GM21786 (cell line): ENCODE results near the gene FAM3D.
A peak's percentile ranks its signal among the peaks of the same experiment; 100 is the strongest.

Experiments
- ATAC-seq: cut with Tn5 transposase; IDR thresholded peaks from one replicate; pipeline ENCODE4 v1.9.1; 2021; ENCODE audit not compliant: unreplicated experiment

Gene FAM3D

DNA sequence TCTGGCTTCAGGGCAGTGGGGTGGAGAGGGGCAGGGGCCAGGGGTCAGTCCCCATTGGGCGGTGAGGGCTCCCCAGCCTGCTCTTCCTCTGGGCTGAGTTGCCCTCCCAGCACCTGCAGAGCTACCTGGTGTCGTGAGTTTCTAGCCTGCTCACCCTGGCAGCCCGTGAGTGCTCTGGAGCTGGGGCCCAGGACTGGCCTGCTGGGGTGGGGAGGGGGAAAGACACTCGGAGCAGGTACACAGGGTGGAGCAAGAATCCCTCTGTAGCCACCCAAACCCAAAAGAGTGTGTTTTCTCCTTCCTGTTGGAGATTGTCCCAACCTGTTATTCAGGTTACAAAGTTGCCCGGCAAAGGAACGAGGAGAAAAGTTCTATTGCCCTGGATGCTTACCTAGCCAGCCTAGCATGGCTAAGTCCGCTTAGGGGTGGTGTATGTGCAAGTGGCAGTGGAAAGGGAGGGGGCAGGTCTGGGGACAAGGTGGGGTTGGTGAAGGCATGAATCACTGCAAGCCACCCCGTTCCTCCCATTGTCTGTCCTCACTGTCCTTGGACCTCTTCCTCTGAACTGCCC, 8.9 kb downstream of the FAM3D start:
- no peak for ATAC-seq

DNA sequence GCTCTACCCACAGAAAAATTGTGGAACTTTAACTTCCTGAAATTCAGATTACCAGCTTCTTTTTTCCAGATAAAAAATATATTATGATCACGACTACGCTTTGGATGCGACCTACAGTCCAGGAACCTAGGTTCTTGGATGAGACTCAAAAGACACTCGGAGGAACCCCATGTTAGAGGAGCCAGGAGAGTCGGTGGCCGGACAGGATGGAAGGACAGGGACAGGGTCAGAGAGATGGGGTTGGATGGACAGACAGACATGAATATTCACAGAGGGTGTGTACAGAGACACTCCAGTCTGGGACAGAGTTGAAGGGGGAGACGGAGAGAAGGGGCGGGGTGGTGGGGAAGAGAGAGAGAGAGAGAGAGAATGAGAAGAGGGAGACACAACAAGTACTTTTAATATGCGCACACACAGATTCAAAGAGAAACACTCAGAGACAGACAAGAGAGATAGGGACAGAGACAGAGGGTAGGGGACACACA, 9.5 kb downstream of the FAM3D start:
- no peak for ATAC-seq

DNA sequence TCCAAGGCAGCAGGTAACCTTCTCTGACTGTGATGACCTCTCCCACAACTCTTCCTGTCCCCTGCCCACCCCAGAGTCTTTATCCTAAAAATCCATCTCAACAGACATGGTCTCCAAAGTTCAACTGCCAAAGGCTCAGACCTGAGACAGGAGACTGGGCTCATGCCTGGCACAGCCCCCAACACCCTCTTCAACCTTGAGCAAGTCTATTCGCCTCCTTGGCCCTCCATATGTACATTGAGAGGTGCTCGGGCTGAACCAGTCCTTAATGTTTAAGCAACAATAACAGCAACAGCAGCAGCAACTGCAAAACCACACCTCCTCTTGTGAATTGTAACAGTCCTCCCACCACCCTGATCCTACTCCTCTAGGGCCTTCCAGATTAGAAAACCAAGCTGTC, 9.9 kb downstream of the FAM3D start:
- ATAC-seq: no peak

DNA sequence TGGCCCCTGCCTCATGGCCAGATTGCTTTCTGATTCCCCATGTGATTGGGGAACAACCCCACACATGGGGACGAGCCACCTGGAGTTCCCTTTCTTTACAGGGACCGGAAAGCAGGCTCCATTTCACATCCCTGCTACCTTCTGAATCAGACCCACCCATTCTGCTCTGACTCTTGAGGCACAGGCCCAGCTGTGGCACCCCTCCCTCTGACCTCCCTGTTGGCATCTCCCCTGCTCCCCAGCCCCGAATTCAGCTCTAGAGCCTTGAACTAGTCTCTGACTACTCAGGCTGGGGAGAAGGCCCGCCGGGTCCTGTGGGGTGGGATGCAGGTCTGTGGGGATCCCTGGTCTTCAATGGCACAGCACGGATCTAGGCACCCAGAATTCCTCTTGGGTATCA, 12.1 kb downstream of the FAM3D start:
- ATAC-seq: no peak

DNA sequence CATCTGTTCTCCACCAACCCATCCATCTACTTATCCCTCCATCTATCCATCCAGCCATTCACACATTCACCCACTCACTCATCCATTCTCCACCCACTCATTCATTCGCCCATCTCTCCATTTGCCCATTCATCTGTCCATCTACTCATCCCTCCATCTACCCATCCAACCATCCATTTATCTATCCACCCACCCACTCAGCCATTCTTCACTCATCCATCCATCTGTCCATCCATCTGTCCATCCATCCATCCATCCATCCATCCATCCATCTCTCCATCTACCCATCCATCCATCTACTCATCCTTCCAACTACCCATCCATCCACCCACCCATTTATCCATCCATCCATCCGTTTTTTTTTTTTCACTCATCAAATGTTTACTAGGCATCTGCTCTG, 13.9 kb downstream of the FAM3D start:
- no peak for ATAC-seq

DNA sequence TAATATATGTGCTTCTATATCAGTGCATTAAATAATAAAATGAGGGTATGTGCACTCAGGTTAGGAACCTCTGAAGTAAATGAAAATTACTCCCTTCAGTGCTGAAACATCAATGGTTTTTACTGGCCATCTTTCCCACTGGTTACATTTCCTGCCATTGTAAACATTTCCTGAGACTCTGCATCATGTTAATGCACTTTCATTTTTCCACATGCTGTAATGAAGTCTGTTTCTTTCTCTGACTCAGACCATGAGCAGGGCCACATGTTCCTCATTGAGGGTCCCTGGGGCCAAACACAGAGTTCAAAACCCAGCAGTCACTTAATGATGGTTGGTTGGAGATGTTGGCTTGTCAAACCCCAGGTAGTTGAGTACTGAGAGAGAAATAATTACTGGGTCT, 15.3 kb downstream of the FAM3D start:
- no peak for ATAC-seq

DNA sequence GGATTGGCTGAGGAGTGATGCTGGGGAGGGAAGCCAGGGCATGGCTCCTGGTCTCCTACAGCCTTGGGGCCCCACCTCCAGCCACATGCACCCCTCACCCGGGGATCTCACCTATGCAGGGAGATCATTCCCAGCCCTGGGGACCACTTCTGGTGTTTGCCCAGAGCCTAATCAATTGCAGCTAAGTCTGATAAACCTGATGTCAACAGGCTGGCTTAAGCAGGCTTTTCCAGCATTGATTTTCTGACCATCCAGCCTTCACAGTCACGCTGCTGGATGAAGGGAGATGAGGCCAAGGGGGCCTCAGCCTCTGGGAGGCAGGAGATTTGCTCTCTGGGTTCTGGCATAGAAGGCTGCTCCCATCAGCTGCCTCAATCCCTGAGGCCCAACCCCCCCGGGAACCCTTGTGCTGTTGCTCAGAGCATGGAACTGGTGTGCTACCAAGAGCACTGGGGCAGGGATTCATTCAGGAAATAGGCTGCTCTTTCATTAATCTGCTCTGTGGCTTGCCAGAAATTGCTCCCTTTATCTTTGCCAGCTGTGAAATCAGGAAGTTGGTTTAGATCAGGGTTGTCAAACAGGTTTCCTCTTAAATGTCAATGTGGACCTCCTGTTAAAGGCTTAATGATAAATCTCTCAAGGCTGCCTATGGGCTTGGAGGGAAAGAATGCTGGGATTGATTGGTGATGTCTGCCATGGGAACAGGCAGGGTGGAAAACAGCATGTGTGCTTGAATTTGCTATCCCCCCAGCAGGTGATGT, 19.0 kb downstream of the FAM3D start:
- no peak for ATAC-seq

DNA sequence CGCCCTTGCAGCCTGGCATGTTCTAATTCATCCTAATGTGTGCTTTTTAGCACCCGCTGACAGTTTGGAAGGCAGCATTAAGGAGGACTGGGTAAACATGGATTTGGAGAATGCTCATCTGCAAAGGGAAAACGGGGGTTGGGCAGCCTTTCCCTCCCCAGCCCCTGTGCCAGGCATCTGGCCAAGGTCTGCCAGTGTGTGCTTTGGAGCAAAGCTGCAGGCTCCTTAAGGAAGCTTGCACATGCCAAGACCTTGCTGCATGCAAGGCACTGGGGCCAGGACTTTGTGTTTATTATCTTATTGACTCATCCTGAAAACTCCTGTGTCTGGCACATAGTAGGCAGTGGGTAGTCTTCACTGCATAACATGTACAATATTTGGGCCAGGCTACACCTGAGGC, 20.1 kb downstream of the FAM3D start:
- ATAC-seq: no peak

DNA sequence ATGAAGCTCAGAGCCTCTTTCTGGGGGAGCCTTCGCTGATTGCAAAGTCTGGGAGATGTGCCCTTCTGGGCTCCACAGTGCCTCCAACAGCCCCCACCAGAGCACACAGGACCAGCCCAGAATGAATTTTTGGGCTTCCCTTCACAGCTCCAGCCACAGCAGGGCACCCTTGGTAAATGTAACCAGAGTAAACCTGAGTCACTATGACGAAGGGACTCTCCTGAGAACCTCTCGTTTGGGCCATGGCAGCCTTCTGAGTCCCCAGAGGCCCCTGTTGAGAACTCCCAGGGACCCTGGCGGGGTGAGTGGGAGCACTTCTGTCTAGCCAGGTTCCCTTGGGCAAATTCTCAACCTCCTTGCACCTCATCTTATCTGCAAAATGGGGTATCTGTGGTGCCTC, 20.8 kb downstream of the FAM3D start:
- ATAC-seq: no peak

DNA sequence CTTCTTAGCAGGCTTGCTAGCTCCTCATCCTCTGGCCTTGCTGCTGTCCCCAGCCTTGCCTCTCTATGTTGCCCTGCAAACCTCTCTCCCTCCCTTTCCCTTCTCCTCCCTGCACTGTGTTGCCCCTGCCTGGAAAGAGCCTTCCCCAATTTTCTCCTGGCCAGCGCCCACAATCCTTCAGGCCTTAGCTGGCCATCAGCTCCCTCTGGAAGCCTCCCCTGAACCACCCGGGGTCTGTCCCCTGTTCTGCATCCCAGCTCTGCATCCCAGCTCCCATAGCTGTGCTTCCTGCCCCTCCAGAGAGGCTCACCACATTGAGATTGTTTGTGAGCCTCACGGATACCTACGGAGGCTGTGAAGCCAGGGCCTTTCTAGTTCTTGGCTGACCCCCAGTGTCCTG, 23.7 kb downstream of the FAM3D start:
- no peak for ATAC-seq

DNA sequence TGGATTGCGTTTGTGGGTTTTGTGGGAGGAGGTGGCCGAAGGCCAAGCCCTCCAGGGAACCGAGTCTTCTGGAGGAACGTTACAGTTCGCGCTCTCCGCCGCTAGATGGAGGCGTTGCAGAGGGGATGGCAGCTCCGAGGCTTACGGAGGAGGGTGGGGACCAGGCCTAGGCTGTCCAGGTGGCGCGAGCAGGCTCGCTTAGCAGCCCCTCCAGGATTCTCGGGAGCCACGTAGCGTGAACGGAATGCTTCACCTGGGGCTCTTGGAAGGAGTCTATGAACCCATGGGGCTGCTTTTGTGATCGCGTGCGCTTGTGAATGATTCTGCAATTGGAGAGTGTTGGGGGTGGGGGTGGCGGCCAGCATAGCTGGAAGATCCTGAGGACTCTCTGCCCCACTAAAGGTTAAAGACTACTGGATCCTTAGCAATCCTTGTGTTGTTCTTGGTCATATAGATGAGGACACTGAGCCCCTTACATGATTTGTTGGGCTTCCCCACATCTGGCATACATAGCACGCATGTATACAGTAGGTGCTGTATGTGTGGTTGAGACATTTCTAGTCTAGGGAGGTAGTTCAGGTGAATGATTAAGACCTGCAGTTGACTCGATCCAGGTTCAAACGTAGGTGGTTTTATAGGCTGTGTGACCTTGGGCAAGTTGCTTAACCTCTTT, 25.7 kb downstream of the FAM3D start:
- peak; percentile 63 for ATAC-seq

DNA sequence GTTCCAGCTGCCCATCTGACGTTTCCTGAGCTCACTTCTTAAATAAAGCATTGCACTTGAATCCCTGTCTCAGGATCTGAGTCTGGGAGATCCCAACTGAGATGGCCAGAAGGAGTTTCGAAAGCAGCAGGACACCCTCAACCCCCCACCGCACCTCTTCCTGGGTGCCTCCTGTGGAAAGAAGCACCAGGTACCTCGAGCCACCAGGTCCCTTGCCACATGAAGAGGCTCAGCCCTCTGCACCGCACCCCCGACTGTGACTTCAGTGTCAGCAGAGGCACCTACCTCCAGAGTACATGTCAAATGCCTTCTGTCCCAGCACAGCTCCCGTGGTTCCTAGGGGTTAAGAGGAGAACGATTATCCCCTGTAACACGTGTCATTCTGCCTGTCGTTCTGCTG, 26.7 kb downstream of the FAM3D start:
- ATAC-seq: no peak

DNA sequence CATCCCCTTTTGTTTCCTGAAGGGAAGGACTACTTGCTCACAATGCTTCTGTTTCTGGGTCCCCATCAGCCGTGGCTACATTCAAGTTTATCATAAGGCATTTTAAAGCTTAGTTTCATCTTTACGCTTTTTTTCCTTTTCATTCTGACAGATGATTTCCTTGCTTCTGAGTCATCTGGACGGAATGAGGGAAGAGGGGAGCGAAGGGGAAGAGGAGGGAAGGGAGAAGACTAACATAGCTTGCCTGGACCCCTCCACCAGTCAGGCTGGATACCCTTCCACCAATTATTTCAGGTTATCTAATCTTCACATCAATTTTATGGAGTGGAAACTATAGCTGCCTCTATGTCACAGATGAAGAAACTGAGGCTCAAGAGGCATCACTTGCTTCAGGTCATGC, 27.6 kb downstream of the FAM3D start:
- ATAC-seq: no peak

DNA sequence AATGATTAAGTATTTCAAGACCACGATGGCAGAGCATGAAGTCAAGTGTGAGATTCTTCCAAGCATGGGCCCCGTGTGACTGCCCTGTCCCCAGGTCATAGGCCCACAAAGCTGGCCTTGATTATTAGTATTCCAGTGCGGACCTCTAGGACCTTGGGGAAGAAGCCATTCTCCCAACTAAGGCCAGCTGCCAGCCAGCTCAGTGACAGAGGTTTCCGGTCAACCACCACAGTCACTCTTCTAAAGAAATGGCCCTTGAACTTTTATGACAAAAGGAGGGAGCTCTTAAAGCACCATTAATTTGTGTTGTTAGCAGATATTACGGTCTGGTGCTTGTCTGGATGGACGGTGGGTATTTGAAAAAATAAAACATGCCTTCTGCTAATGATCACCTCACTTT, 28.0 kb downstream of the FAM3D start:
- no peak for ATAC-seq

DNA sequence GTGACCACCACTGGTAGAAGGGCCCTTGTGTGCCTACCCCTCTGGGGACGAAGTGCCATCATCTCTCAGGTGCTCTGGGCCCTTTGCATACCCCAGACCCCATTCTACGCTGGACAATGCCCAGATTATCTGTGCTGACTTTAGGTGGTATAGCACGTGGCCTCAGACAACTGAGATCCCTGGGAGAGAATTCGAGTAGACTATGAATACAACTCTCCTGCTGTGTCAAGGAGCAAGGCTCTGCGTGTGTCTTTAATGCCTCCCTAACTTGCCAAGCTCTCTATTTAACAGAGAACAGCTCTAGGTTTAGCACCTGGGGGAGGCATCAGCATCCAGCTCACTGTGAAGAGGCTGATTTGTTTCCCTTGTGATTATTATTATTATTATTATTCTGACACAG, 29.1 kb downstream of the FAM3D start:
- ATAC-seq: no peak

DNA sequence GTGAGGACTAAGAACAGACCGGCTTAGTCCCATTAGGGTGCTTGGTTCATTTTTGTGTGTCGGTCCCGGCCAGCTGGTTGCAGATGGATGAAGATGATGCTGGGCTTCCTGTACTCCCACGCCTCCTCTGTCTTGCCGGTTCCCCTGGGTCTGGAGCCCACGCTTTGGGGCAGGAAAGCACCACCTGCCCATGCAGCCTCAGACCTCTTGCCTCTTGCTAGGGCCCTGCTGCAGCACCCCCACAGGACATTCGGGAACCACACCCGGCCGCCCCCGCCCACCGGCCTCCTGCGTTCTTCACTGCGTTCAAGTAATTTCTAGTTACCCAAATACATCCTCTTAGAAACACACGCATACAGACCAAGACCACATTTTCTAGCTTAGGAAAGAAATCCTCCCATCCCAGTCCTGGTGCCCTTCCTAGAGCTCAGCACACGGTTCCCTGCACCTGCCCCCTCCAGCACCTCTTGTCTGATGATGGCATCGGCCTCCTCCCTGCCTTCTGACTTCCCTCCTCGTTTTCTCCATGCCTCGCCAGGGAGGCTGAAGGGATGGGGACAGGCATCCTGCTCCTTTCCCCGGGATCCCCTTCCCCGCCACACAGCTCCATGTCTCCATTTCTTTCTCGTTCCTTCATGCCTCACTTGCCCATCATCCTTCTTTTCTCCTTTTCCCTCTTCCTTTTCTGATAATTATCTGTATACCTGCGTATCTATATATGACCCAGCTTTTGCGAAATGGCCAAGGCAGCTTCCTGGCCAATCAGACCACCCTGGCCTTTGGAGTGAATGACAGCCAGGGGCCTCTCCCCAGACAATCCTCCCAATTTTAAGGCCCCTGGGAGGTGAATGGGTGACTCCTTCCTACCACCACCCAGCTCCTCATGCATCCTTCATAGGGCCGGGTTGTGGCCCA, 30.9 kb downstream of the FAM3D start:
- no peak for ATAC-seq

DNA sequence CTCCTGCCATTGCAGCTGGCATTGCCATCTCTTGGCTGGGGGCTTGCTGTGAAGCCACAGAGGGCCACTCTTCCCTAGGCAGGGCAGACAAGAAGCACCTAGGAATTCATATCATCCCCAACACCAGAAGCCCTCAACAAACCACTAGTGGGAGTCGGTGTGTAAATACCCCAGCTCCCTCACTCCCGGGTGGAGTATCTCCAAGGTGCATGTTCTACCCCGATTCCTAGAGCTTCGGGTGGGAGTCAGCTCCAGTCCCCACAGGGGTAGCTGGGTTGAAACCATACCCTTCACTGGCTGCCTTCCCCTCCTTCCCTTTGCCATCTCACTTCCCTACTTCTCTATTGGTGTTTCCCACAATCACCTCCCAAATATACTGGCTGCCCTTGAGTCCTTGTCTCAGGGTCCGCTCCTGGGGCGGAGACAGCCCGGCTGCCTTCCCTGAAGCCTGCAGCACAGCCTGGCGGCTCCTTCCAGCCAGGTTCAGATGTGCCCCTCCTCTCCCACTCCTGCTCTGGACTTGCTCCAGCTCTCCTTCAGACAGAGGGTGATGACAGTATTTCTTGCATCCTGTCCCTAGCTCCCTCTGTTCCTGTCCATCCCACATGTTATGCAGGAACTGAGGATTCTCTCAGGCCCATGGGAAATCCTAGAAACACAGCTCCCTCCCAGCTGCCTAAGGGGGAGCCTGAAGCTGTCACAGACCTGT, 33.3 kb downstream of the FAM3D start:
- ATAC-seq: no peak

DNA sequence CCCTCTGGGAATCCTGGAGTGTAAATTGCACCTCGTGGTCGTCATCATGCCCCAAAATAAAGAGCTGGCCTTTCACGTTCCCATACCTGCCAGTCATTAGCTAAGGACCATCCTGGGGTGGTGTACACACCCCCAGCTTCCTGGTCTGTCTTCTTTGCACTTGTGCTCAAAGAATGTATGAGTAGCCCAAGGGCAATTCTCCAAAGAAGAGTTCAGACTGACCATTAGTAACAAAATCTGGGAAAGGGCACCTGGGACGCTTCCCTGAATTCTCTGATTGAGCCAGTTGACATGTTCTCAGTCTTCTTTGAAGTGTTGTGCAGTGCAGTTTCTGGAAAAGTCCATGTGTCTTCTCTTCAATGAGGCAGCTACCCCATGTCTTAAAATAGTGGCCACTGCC, 34.8 kb downstream of the FAM3D start:
- ATAC-seq: no peak

DNA sequence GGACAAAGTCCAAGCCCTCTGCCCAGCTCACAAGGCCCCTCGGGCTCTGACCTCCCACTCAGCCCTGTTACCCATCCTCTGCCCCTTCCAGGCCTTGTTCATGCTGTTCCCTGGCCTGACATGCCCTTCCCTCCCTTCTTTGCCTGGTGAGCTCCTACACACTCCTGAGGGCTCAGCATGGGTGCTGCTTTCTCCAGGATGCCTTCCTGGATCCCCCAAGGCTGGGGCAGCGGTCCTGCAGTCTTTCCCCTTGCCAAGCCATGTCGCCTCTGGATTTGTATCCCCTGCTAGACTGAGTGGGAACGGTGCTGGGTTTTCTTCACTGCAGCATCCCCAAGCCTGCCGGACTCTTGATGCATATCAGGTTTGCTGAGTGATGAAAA, 35.9 kb downstream of the FAM3D start:
- no peak for ATAC-seq

DNA sequence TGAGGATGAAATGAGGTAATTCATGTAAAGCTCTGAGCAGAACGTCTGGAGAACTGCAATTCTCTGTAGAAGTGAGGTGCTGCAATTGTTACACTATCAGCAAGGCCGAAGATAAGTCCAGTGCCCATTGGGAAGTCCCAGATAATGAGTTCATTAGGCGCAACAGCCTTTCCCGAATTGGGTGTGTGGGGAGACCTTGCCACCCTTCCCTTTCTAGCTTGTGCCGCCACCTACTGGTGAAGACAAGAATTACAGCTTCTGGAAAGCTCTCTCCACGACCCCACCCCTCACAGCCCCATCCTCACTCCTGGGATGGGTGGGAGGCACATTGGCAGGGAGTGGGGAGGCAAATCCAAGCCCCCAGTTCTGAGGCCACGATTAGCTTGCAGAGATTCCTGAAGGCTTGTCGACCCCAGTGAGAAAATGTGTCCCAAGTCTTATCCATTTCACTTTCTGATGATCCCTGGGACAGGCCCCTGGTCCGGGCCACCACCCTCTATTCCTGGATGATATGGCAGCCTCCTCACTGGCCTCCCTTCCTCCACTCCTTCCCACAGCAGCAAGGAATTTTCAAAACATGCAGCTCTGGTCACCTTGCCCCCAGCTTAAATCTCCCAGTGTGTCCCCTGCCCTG, 36.4 kb downstream of the FAM3D start:
- no peak for ATAC-seq
